A549 (cell line): ENCODE data around the gene ALCAM. TPM values are rescaled to one million over a fixed set of nuclear protein-coding genes. Genes with fewer than 3 reads are reported as not detected.

Experiments used
- ATAC-seq, 2 experiments: fragments of 200-7000 bp in 1 of 2; fragments of >200 bp in 1 of 2; cut with Nextera tagmentation in 1 of 2; cut with Tn5 transposase in 1 of 2; 3 replicates each; pipeline versions ENCODE4 v1.8.0 to v1.9.1; 2018 to 2020; ENCODE audit warnings: mild to moderate bottlenecking in 1 of 2, moderate library complexity in 1 of 2
- CTCF ChIA-PET: fragments of 300-600 bp; sonication (Branson Sonifier 250); formaldehyde crosslinking; extraction: SDS; loops from one replicate; lab custom pipeline; 2021; ENCODE audit warnings: antibody characterized with exemption, inconsistent platforms; lab: Yijun Ruan, JAX
- POLR2A ChIA-PET: fragments of 350-600 bp; formaldehyde crosslinking; extraction: SDS; loops from one replicate; lab custom pipeline; 2021; ENCODE audit warnings: antibody characterized with exemption, inconsistent platforms; lab: Yijun Ruan, JAX
- DNase-seq, 2 experiments: peaks; one replicate each; pipeline versions ENCODE4 v3.0.0 to v3.0.0-alpha.2; 2011 to 2016; ENCODE audit warnings: low read depth in 1 of 2, low spot score in 1 of 2
- FAIRE-seq: peaks from 2 replicates; lab custom pipeline; 2011; peaks lifted over from hg19 to GRCh38; lab: Jason Lieb, UNC
- H3K27ac ChIP-seq, 2 experiments: fragments of >200 bp; sonication (Bioruptor Twin); formaldehyde crosslinking; 3 replicates each; pipeline ENCODE4 v1.5.1; 2016 to 2017
- H3K4me1 ChIP-seq: fragments of >200 bp; sonication (Bioruptor Twin); formaldehyde crosslinking; 3 replicates; pipeline ENCODE4 v1.6.1; 2016
- H3K4me2 ChIP-seq: fragments of >200 bp; sonication (Bioruptor Twin); formaldehyde crosslinking; 3 replicates; pipeline ENCODE4 v1.6.1; 2016
- H3K4me3 ChIP-seq: fragments of >200 bp; sonication (Bioruptor Twin); formaldehyde crosslinking; 3 replicates; pipeline ENCODE4 v1.5.1; 2016
- H3K9me3 ChIP-seq: fragments of >200 bp; sonication (Bioruptor Twin); formaldehyde crosslinking; 3 replicates; pipeline ENCODE4 v1.6.1; 2016
- CTCF ChIP-seq: fragments of >200 bp; sonication (Bioruptor Twin); formaldehyde crosslinking; IDR thresholded peaks from 3 replicates; pipeline ENCODE4 v1.5.1; 2016
- EHF ChIP-seq: fragments of 250-450 bp; sonication (Bioruptor Pico); IDR thresholded peaks from 2 replicates; pipeline ENCODE4 v1.5.0; 2020; ENCODE audit warnings: mild to moderate bottlenecking
- EHMT2 ChIP-seq: fragments of 200-600 bp; sonication (generic); IDR thresholded peaks from 2 replicates; pipeline ENCODE4 v1.6.1; 2016; ENCODE audit warnings: antibody characterized with exemption, low read depth, mild to moderate bottlenecking, moderate library complexity
- ESRRA ChIP-seq: fragments of 150-350 bp; IDR thresholded peaks from 2 replicates; pipeline ENCODE4 v1.6.1; 2014; ENCODE audit warnings: mild to moderate bottlenecking, low read length, borderline replicate concordance
- FOSL2 ChIP-seq, 2 experiments: fragments of 450-650 bp in 1 of 2; fragments of >200 bp in 1 of 2; sonication (Bioruptor Twin) in 1 of 2; formaldehyde crosslinking; IDR thresholded peaks; 2 replicates each; pipeline versions ENCODE4 v1.5.0 to v1.6.1; 2016 to 2020; ENCODE audit warnings: mild to moderate bottlenecking in 1 of 2, moderate library complexity in 1 of 2
- FOXS1 ChIP-seq: fragments of 250-450 bp; sonication (Bioruptor Pico); IDR thresholded peaks from 2 replicates; pipeline ENCODE4 v1.5.0; 2020; ENCODE audit warnings: mild to moderate bottlenecking, moderate library complexity
- HDAC2 ChIP-seq: fragments of 200-600 bp; sonication (generic); IDR thresholded peaks from 2 replicates; pipeline ENCODE4 v1.6.1; 2016
- HEYL ChIP-seq: fragments of 250-450 bp; sonication (Bioruptor Pico); IDR thresholded peaks from 2 replicates; pipeline ENCODE4 v1.8.0; 2021; ENCODE audit warnings: mild to moderate bottlenecking, moderate library complexity
- JUN ChIP-seq, 2 experiments: fragments of >200 bp; sonication (Bioruptor Twin); formaldehyde crosslinking; IDR thresholded peaks; 2 replicates in 1 of 2; 3 replicates in 1 of 2; pipeline ENCODE4 v1.6.1; 2016 to 2017
- KDM1A ChIP-seq: fragments of 200-600 bp; sonication (generic); IDR thresholded peaks from 2 replicates; pipeline ENCODE4 v1.6.1; 2016; ENCODE audit warnings: low read depth, mild to moderate bottlenecking
- KDM5A ChIP-seq: fragments of 200-600 bp; sonication (generic); IDR thresholded peaks from 2 replicates; pipeline ENCODE4 v1.6.1; 2016; ENCODE audit warnings: antibody characterized with exemption, mild to moderate bottlenecking
- MAFK ChIP-seq: fragments of 450-650 bp; IDR thresholded peaks from 2 replicates; pipeline ENCODE4 v1.6.1; 2014; ENCODE audit not compliant: partially characterized antibody
- MYC ChIP-seq: IDR thresholded peaks from 2 replicates; pipeline ENCODE4 v1.6.1; 2012; ENCODE audit warnings: mild to moderate bottlenecking, inconsistent platforms, low read length, improper control_type of control experiment, borderline replicate concordance
- NPAS2 ChIP-seq: fragments of 250-450 bp; sonication (Bioruptor Pico); IDR thresholded peaks from 2 replicates; pipeline ENCODE4 v1.8.0; 2022; ENCODE audit warnings: mild to moderate bottlenecking, moderate library complexity, borderline replicate concordance
- PBX3 ChIP-seq: IDR thresholded peaks from 2 replicates; pipeline ENCODE4 v1.6.1; 2012
- POLR2A ChIP-seq: IDR thresholded peaks from 2 replicates; pipeline ENCODE4 v1.6.1; 2012; ENCODE audit warnings: mild to moderate bottlenecking, low read length
- RAD21 ChIP-seq, 2 experiments: fragments of >200 bp in 1 of 2; sonication (Bioruptor Twin) in 1 of 2; formaldehyde crosslinking in 1 of 2; IDR thresholded peaks in 1 of 2; conservative IDR thresholded peaks in 1 of 2; 2 replicates in 1 of 2; 3 replicates in 1 of 2; pipeline ENCODE4 v1.6.1; 2012 to 2018; ENCODE audit warnings: inconsistent platforms in 1 of 2
- RARB ChIP-seq: fragments of 250-450 bp; sonication (Bioruptor Pico); IDR thresholded peaks from 2 replicates; pipeline ENCODE4 v1.8.0; 2021; ENCODE audit warnings: mild to moderate bottlenecking, moderate library complexity
- REST ChIP-seq: fragments of 200-600 bp; sonication (generic); IDR thresholded peaks from 2 replicates; pipeline ENCODE4 v1.6.1; 2016; ENCODE audit warnings: antibody characterized with exemption, mild to moderate bottlenecking, moderate library complexity
- RNF2 ChIP-seq: fragments of 200-600 bp; sonication (generic); IDR thresholded peaks from 2 replicates; pipeline ENCODE4 v1.6.1; 2016; ENCODE audit warnings: low read depth, mild to moderate bottlenecking, antibody characterized with exemption, moderate library complexity, borderline replicate concordance
- TFCP2L1 ChIP-seq: fragments of 250-450 bp; sonication (Bioruptor Pico); IDR thresholded peaks from 2 replicates; pipeline ENCODE4 v1.5.0; 2021; ENCODE audit warnings: mild to moderate bottlenecking
- USF2 ChIP-seq: fragments of 450-650 bp; IDR thresholded peaks from 2 replicates; pipeline ENCODE4 v1.6.1; 2014; ENCODE audit warnings: antibody characterized with exemption
- ZC3H11A ChIP-seq: fragments of 450-650 bp; IDR thresholded peaks from 2 replicates; pipeline ENCODE4 v1.6.1; 2014; ENCODE audit warnings: antibody characterized with exemption, mild to moderate bottlenecking
- ZFP36 ChIP-seq: fragments of 450-650 bp; IDR thresholded peaks from 2 replicates; pipeline ENCODE4 v1.6.1; 2014; ENCODE audit warnings: borderline replicate concordance; ENCODE audit not compliant: partially characterized antibody
- ZNF302 ChIP-seq: fragments of 250-450 bp; sonication (Bioruptor Pico); IDR thresholded peaks from 2 replicates; pipeline ENCODE4 v1.9.0; 2021; ENCODE audit warnings: inconsistent platforms, mild to moderate bottlenecking, moderate library complexity
- WGBS: methylation state at CpG from one replicate; pipeline ENCODE4 v1.1.6; 2017; ENCODE audit errors: missing lambda C conversion rate; 5-methylcytosine and 5-hydroxymethylcytosine counted together
- polyA plus RNA-seq, 4 experiments: library from polyadenylated mRNA; depleted of rRNA in 3 of 4; stranded (reverse); fragments of >200 nt; fragmentation: RNase III in 1 of 4; extraction: RNeasy Plus Mini Kit Qiagen cat#74134 plus additional on column Dnase treatment in 1 of 4; gene quantifications; 2 replicates in 3 of 4; 3 replicates in 1 of 4; pipeline ENCODE4 v1.2.3, GENCODE V29; 2011 to 2017
- TF ChIP-seq, protein P1 (sequence below): fragments of >200 bp; sonication (Bioruptor Twin); formaldehyde crosslinking; IDR thresholded peaks from 2 replicates; pipeline ENCODE4 v1.6.1; 2016

Gene ALCAM
- polyA plus RNA-seq, 2 of the 4 experiments (the other 2 are of a cell fraction) = 57.1 to 145 TPM

DNA sequence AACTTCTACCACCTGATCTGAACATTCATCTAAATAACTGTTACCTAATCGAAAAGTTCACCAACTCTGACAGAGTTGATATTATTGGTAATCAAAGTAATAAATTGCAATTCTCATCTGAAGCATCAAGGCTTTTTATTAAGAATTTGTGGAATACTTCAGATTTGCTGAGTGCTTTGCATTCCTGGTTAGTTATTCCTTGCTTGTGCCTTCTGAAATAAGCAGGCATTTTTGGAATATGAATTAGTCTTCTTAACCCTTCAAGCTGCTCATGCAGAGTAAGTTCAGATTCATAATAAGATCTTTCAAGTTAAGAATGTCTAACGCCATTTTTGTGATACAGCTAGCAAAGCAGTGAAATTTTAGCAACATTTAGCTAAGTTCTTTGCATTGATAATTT lies 188.5 kb downstream of the ALCAM start:
- H3K4me3 ChIP-seq = no peak overlapping the region
- ChIA-PET CTCF (no interaction called here), POLR2A (no interaction called here)
- no peak overlapping the region for H3K27ac ChIP-seq
- H3K4me2 ChIP-seq = no peak overlapping the region
- no peak for DNase-seq
- no peak for FAIRE-seq
- no peaks in the 10 kb centered on the region for H3K9me3 ChIP-seq
- TF ChIP-seq EHMT2 = no peak
- TF ChIP-seq RNF2 = no peak
- TF ChIP-seq NPAS2 (CRISPR knock-in tag) = no peak
- TF ChIP-seq FOXS1 (CRISPR knock-in tag) = no peak
- no peak for TF ChIP-seq REST
- no peak for TF ChIP-seq KDM1A
- no peak for TF ChIP-seq ZFP36
- TF ChIP-seq ZNF302 (CRISPR knock-in tag) = no peak
- TF ChIP-seq, protein P1, sequence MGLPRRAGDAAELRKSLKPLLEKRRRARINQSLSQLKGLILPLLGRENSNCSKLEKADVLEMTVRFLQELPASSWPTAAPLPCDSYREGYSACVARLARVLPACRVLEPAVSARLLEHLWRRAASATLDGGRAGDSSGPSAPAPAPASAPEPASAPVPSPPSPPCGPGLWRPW = no peak
- TF ChIP-seq PBX3 = no peak
- TF ChIP-seq HEYL = no peak
- TF ChIP-seq USF2 = no peak
- TF ChIP-seq KDM5A = no peak
- no peak for TF ChIP-seq RARB (CRISPR knock-in tag)
- ATAC-seq = no peak
- WGBS = 83% methylated on average over 2 of the region's 2 CpGs
- H3K4me1 ChIP-seq = no peaks in the 10 kb centered on the region

DNA sequence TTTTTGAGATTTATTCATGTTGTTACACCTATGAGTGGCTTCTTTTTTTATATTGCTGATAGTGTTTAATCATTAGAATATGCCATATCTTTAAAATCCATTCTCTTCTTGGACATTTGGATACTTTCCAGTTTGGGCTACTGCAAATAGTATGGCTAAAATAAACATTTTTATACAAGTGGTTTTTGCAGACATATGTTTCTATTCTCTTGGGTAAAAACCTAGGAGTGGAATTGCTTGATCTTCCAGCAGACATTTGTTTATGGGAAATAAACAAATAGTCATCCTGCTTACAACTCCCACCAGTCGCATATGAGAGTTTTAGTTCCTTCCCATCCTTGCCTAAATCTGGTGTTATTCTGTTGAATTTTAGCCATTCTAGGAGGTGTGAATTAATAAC lies 193.1 kb downstream of the ALCAM start:
- no peak overlapping the region for H3K27ac ChIP-seq
- no peak for ATAC-seq
- no peak for FAIRE-seq
- H3K9me3 ChIP-seq = no peaks in the 10 kb centered on the region
- WGBS = 93% methylated on average over 1 of the region's 1 CpG
- ChIA-PET CTCF (no interaction called here), POLR2A (no interaction called here)
- H3K4me2 ChIP-seq = no peak overlapping the region
- no peak for DNase-seq
- H3K4me3 ChIP-seq = no peak overlapping the region
- no peaks in the 10 kb centered on the region for H3K4me1 ChIP-seq
- no peak for TF ChIP-seq ZC3H11A
- TF ChIP-seq TFCP2L1 (CRISPR knock-in tag) = no peak
- TF ChIP-seq, protein P1 = no peak
- TF ChIP-seq FOSL2 (IDR thresholded peaks at IDR 0.05) = no peak
- TF ChIP-seq FOSL2 (CRISPR knock-in tag; IDR thresholded peaks at IDR 0.05) = no peak
- no peak for TF ChIP-seq MYC
- no peak for TF ChIP-seq POLR2A
- TF ChIP-seq RAD21 (conservative IDR thresholded peaks at IDR 0.05 in 1 of 2, IDR thresholded peaks at IDR 0.05 in 1 of 2) = no peak
- TF ChIP-seq CTCF = no peak
- no peak for TF ChIP-seq HEYL
- no peak for TF ChIP-seq USF2
- TF ChIP-seq JUN (IDR thresholded peaks at IDR 0.05) = no peak
- no peak for TF ChIP-seq MAFK
- TF ChIP-seq ESRRA = no peak
- no peak for TF ChIP-seq EHF
- no peak for TF ChIP-seq HDAC2
- TF ChIP-seq NPAS2 (CRISPR knock-in tag) = no peak
